Stimulated activated CD4-positive, alpha-beta T cell treated with anti-CD3 and anti-CD28 coated beads, Interleukin-1b, Interleukin-23, amount 100 ng/mL, for 4 hours (primary cell): Measurements from ENCODE around the gene CTDSPL.
"Not testable (repeated sequence)": the region's sequence is repeated elsewhere in the genome, so short reads cannot be mapped to it uniquely, and the experiment has no call there.

ENCODE experiments used
- DNase-seq, 2 donors: peaks; one replicate each; pipeline ENCODE4 v3.0.0-alpha.2; 2020; ENCODE audit warnings: low read depth in 2 of 2

Gene CTDSPL

DNA sequence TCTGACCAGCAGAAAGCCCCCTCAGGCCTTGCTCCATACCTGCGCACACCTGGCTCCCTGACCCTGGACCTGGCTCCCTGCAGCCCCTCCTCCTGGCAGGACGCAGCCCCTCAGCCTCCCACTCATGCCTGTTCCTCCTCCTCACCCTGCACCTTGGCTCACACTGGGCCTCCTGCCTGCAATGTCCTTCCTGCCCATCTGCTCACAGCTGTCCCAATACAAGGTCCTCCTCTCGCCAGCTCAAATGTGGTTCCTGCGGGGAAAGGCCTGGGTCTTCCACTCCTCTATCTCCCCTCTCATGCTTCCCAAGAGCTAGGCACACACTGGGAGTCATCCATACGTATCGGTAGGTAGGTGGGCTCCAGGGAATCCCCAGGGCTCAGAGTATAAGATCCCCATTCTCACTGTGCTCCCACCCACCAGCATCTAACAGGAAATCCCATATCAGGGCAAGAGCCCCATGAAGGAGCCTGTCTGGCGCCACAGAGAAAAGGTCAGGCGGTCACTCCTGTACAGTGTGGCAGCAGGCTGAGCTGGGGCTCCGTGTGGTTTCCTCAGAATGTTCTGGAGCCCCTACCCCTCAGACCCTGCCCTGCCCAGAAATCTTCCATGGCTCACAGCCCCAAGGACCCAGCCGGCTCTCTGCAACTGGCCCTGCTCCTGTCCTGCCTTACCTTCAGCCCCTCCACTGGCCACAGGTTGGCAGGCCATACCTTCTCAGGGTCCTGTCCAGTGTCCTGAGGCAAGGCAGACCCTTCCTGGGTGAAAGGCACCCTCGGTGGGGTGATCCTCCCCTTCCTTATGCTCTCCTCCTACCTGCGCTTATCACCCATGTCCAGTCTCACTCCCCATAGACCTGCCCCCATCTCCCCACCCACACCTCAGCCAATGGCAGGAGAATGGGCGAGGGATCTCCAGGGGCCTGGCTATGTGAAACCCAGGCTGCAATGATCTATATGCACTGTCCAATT is 156.9 kb downstream of the CTDSPL start:
- DNase-seq, result no peak

DNA sequence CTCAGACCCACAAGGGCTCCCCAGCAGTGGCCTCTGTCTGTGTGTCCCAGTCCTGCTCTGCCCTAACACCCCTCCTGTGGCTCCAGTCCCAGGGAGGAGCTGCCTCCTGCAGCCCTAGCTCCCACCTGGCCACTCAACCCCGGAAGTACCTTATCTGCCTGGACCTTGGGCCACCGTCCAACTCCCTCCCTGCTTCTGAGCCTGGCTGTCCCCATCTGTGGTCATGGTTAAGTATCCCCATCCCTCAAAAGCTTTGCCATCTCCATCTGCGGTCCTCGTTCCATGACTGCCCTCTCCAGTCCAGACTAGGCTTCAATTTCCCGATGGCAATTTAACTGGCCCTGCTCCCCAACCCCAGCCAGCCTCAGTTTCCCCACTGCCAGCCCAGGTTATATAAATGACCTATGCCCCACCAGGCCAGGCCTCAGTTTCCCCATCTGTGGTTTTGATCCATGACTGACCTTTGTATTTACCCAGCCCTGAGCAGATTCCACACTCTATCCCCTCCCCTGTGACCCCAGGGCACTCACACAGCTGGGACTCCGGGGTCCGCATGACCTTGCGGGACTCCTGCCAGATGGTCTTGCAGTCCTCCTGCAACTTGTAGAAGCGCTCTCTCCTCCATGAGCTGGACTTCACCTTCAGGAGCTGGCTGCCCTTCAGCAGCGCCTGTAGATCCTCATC is 158.1 kb downstream of the CTDSPL start:
- no peak for DNase-seq

DNA sequence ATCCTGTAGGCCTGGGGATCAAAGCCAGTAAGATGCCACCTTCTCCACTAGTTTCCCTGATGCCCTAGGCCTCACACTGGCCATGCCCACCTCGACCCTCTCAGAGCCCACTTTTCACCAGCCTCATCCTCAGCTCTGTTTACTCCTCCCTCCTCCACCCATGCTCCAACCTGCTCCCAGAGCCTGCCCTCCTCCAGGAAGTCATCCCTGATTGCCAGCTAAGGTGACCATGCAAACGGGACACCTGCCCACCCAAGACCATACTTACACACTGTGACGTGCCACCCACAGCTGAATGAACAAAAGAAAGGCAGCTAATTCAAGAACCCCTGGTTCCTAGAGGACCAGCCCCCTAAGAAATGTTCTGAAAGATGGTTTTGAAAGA is 158.7 kb downstream of the CTDSPL start:
- DNase-seq, result no peak

DNA sequence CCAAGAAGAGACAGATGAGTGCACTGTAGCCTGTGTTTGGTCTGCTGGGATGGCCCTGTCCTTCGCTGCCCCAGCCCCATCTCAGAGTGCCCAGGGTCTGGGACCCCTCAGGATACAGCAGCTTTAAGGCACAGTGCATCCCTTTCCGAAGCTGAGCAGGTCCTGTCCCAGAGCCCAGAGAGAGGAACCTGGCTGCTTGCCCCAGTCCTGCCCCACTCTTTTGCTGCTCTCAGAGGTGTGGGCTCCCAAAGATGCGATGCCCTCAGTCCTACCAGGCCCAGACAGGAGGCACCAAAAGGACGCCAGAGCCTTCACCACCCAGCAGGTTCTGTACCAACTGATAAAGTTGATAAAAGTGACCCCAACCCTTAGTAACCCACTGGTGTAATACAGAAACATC is 159.5 kb downstream of the CTDSPL start:
- no peak for DNase-seq

DNA sequence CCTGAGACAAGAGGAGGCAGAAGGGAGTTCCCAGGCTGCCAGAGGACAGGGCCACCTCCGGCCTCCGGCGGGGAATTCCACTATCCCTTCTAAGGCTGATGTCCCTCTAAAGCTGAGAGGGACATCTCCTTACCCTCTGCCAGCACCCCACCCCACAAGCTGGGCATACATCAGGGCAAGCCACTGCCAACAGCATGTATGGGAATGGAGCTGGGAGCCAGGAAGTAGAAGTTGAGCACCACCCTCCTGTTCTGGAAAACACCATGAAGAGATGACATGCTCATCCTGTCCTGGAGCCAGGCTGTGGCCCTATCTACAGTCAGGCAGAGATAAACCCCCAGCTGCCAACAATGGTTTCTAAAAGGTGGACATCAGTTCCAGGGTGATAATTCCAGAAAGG is 160.6 kb downstream of the CTDSPL start:
- no peak for DNase-seq

DNA sequence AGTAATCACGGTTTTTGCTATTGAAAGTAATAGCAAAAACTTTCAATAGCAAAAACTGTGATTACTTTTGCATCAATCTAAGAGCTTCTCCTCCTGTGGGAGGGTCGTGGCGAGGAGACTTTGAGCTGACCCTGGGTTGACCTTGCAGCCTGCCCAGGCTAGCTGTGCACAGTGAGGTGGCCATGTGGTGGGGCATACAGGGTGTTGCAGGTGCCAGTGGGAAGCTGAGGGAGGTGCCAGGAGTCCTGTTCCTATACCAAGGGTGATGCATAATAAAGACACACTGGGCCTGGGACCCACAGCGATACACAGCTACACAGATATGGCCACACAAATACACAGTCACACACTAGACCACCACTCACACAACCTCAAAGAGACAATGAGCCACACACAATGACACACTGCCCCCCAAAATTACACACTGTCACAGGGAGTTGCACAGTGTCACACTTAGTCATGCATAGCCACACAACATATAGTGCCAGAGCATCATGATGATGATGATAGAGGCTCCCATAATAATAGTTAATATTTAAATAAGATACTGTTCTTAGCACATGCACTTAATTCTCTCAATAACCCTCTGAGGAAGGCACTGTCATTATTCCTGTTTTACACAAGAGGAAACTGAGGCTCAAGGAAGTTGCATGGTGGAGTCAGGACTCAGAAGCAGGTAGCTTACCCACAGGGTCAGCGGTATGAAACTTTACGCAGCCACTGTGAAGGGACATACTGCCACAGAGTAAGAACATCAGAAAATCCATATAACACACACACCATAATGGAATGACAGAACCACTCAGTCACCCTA is 161.4 kb downstream of the CTDSPL start:
- no peak for DNase-seq

DNA sequence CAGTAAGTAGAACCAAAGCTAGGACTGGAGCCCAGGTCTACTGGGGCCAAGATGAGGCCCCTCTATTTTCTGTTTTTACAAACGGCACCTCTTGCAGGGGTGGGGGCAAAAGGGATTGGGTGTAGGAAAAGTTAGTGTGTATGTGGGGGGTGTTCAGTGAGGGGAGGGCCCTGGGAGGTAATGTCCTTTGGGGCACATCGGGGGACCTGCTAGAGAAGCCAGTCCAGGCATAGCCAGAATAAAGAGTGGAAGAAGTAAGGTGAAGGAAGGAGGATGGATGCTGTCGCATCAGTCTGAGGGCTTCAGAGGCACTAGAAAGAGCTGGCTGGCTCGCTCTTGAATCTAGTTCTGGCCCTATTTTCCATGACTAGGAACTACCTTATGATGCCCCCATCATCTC is 165.2 kb downstream of the CTDSPL start:
- no peak for DNase-seq

DNA sequence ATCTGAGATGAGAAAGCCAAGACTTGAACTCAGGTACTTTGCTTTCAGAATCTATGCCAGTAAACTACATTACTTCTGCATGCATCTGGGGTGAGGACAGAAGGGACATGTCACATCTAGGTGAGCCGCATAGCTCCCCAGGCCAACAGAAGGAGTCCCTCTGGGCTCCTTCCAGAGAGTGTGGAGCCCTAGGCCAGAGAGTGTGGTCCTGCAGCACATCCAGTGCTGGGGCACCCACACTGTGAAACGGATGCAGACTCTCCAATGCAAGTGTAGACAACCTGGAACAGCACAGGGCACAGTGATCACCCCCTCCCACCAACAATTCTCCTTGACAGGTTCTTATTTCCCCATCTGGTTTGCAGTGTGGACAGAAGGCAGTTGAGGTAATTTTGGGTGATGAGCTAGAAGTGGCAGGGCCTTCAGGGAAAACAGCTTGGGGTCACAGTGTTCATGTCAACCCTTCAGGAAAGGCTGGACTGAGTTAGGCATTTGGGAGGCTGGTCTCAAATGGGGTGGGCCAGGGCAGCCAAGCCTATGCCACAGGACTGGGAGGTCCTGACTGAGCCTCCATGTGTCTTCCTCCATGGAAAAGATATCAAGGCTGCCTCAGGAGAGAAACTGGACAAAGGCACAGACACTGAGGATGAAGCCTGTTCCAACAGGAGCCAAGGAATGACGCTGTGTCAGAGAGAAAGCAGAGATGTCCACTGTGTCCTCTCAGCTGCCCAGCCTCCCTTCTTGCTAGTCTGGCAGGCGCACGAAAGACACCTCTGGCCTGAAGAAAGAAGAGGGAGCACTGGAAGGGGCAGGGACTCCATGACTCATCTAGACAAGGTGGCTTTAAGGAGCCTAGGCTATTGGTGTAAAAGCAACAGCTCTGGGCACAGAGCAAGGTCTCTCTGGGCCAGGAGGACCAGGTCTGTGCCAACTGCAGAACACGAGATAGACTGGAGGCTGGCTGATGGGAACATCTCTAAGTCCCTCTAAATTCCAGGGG is 166.1 kb downstream of the CTDSPL start:
- DNase-seq, result no peak

DNA sequence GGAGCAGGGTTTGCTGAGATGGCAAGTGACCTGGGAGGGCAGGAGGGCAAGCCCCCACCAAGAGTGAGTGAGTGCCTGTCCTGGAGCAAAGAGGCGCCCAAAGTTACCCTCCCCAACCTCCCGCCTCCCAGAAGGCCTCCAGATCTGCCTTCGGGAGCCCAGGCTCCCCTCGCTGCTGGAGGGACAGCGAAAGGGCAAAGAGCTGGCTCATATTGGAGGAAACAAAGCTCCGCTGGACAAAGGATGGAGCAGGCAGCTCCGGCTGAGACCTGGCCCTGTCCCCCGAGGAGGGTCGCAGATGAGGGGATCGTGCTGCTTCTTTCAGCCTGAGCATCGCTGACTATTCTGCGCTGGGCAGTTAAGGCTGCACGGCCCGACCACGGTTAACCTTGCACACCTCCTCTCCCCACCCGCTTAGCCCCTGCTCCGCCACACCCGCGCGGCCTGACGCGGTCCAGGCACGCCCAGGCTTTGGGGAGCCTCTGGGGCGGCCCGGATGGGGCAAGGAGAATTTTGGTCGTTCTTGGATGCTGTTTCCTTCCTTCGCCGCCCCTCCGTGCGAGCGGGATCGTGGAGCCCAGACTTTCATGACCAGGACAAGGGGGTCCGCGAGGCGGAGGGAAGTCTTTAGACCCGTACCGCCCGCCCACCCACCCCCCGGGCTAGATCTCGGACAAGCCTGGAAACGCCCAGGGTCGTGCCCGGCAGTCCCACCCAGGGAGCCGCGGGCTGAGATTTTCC is 167.1 kb downstream of the CTDSPL start:
- DNase-seq, result no peak

DNA sequence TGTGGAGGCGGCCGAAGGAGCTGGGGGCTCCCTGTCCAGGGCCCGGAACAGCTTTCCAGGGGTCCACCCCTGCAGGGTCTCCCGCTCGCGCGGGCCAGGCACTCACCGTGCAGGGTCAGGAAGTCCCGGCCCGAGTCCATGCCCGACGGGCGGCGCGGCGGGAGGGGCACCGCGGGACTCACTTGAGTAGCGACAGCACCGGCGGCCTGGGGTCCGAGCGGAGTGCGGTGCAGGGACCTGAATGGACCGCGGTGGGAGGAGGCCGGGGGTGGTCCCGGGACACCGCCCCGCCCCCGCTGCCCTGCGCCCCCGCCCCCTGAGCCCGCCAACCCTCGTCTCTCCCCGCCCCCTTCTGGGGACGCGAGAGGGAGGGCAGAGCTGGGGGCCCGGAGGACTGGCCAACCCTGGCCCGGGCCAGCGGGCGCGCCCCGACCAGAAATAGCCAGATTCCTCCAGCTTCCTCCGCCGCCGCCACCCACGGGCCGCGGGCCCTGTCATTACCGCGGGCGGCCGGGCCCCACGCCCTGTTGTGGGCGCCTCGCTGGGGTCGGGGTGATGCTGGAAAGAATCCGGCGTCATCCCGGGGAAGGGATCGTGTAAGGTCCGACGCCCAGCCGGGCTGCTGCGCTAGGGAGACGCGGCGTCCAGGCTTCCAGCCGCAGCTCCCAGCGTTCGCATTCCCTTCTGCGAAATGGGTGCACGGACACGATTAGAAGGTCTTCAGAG is 167.9 kb downstream of the CTDSPL start, which contains the start of gene PLCD1:
PLCD1 (minus strand) TSS at position 243 of the 726 bp plus-strand sequence; CDS start at position 140, 103 bp downstream.
- DNase-seq, result no peak

DNA sequence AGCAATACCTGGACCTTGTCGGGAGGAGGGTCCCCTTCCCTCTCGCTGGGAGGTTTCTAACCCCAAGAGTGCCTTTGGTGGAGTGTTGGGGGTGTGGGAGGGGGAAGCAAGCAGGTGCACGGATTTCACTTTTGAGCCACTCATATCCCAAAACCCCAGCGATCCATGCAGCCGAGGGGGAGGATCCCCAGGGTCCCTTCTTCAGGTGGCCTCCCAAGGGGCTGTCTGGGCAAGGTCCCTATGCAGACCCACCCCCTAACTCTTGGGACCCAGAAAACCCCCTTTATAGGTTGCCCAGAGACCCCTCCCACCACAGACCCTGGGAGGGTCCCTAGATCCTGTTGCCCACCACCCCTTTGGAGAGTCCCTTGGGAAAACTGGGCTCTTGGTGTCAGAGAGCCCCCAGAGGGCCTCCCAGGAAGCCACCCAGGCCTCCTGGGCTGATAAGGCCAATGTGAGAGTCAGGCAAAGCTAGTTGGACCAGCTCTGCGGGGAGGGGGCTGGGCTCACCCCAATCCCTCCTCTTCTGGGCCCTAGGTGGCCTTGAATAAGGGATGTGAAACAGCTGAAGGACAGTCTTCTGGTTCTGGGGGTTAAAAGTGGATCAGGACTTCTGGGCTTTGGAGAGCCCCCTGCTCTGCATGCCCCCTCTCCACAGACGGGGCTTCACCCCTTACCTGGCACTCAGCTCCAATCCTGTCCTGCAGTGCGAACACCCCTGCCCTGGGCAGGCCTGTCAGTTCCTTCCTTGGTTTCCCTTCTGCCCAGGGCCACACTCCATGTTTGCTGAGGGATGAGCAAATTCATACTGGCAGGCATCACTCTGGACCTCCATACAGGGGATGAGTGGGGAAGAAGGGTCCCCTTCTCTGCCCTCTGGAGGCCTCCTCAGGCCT is 168.7 kb downstream of the CTDSPL start:
- no peak for DNase-seq

DNA sequence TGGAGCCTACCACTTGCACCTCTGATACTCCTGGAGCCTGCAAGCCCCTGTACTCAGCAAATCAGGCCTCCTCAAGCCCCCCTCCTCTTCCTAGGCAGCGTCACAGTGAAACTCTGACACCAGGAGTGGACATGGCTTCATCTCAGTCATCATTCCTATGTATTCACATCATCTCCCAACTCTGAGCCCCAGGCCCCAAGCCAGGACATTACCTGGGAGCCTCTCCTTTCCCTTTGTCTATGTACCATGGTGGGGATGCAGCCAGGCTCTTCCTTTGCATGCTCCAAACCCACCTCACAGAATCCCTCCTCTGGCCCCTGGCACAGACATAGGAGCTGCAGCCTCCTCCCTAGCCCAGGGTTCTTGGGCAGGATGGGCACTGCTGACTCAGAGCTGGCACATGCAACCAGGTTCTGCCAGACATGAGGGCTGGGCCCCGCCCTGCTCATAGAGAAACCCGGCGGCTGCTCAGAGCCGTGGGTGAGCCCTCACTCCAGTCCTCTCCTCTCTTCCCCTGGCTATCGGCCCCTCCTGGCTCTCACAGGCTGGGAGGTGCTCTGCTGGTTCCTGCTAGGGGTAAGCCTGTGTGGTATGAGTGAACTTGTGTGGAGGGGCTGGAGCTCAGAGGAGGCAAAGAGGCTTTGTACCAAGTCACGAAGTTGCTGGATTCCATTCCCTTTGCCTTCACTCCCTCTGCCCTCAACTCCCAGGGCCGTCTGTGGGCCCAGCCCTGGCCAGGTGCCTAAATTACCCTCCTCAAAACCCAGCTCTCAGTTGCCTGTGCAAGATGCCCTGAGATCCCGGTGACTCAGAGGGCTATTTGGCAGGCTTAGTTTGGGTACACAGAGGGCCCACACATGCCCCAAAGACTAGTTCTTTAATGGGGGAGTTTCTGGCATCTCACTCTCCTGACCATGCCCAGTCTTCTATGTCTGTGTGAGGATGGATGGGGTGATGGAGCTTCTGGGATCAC is 169.6 kb downstream of the CTDSPL start:
- DNase-seq, result peak; percentile 37 to 48

DNA sequence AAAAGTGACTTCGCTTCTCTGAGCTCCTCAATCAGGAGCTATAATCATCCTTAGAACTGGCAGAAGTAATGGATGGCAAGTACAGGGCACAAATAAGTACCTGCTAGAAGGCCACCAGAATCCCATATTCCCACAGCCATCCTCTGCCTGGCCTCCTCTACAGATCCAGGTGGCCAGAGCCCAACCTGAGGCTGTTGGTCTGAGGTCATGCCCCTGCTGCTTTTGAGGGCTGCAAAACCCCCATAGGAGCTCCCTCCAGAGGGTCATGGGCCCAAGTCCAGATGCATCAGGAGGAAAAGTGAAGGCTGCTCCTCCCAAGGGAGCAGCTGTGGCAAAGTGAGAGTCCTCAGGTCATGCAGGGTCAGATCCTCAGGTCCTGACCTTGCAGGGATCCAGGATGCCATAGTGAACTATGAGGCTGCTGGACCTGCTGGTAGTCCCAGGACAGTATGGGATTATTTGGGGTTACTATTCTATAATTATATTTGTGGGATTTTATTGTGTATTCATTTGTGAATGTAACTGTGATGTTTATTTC is 170.7 kb downstream of the CTDSPL start:
- DNase-seq, result no peak

DNA sequence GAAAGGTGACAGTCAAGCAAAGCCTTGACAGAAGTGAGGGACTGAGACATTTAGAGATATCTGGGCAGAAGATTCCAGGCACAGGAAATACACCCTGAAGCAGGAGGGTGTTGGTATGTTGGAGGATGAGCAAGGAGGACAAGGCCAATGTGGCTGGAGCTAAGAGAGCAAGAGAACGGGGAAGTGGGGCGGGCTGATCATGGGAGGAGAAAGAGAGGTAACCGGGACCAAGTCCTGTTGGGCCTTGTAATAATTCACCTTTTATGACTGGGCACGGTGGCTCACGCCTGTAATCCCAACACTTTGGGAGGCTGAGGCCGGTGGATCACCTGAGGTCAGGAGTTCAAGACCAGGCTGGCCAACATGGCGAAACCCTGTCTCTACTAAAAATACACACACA is 171.9 kb downstream of the CTDSPL start:
- not testable (repeated sequence) for DNase-seq
